Right kidney (tissue), 1 donor: ENCODE results near the gene GOT1.

Experiments used
- DNase-seq: peaks from one replicate; pipeline ENCODE4 v3.0.0-alpha.2; 2016

GOT1 gene

GRCh38 chr10:99360934-99361333 is 69.5 kb downstream of the GOT1 start:
- DNase-seq, result no peak

- no peak for DNase-seq
Observed at GRCh38 chr10:99358101-99358500, 72.3 kb downstream of the GOT1 start.

DNA sequence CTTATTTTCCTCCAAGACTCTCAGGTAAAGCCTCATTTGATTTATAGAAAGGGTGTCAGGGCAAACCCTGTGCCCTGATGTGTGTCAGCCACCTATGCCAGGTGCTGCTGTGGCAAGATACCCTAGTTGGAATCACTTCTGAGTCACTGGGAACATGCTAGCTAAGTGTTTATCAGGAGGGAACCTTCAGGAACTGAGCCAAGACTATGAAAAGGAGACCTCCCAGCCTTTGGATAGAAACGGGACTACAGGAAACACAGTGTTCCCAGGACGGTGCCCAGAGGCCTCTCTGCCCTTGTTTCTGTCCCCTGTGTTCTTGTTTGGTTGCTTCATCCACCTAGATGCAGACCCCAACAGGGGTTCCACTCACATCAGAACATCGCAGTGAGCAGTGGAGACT is 72.7 kb downstream of the GOT1 start:
- DNase-seq, result no peak

- DNase-seq, result no peak
Observed at GRCh38 chr10:99353182-99353581, 77.2 kb downstream of the GOT1 start.

DNA sequence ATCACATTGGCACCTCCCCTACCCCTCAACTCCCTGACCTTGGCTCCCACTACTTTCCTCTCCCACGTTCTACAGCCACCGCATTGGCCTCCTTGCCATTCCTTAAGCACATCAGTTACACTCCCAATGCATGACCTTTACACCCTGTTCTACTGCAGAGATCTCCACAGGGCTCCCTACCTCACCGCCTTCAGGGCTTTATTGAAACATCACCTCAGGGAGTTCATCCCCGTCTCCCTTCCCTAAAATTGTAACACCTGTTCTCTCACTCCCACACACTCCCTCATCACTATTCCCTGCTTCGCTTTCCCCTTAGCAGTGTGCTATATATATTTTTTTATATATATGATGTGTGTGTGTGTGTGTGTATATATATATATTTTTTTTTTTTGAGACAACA is 82.8 kb downstream of the GOT1 start:
- no peak for DNase-seq
